NB4 (cell line): Measurements from ENCODE around the gene CARD9.
A peak's percentile ranks its signal among the peaks of the same experiment; 100 is the strongest.

Experiments used
- DNase-seq: peaks from one replicate; pipeline ENCODE4 v3.0.0; 2010; ENCODE audit warnings: low read depth
- H3K4me3 ChIP-seq: one replicate; pipeline ENCODE4 v1.5.1; 2011; ENCODE audit warnings: mild to moderate bottlenecking, low read depth, low read length, moderate library complexity
- CTCF ChIP-seq: IDR thresholded peaks from one replicate; pipeline ENCODE4 v1.5.1; 2012; ENCODE audit warnings: low read depth, low read length
- MAX ChIP-seq: IDR thresholded peaks from 2 replicates; pipeline ENCODE4 v1.6.1; 2011; ENCODE audit warnings: low read depth, low read length
- MYC ChIP-seq: IDR thresholded peaks from 2 replicates; pipeline ENCODE4 v1.6.1; 2011; ENCODE audit warnings: low read depth, low read length
- POLR2A ChIP-seq: IDR thresholded peaks from 2 replicates; pipeline ENCODE4 v1.6.1; 2011; ENCODE audit warnings: mild to moderate bottlenecking; ENCODE audit not compliant: insufficient read length; ENCODE audit errors: extremely low read depth

CARD9 gene

GRCh38 chr9:136348691-136349090, 24.8 kb downstream of the CARD9 start:
- no peak for DNase-seq
- TF ChIP-seq MYC (no peak), POLR2A (no peak), CTCF (no peak), MAX (no peak)
- no peak overlapping the region for H3K4me3 ChIP-seq

GRCh38 chr9:136347472-136348256, 25.8 kb downstream of the CARD9 start:
- H3K4me3 ChIP-seq = no peak overlapping the region
- DNase-seq = no peak
- TF ChIP-seq CTCF = no peak
- TF ChIP-seq MYC = no peak
- TF ChIP-seq MAX = no peak
- TF ChIP-seq POLR2A = no peak

GRCh38 chr9:136346927-136347465, 26.5 kb downstream of the CARD9 start:
- TF ChIP-seq CTCF (no peak), POLR2A (no peak), MAX (no peak), MYC (no peak)
- no peak overlapping the region for H3K4me3 ChIP-seq
- DNase-seq = no peak

GRCh38 chr9:136346157-136346481, 27.4 kb downstream of the CARD9 start:
- TF ChIP-seq MAX (no peak), POLR2A (no peak), MYC (no peak), CTCF (no peak)
- no peak for DNase-seq
- H3K4me3 ChIP-seq = no peak overlapping the region

- H3K4me3 ChIP-seq = no peak overlapping the region
- no peak for DNase-seq
- TF ChIP-seq CTCF = peak; percentile 6
- TF ChIP-seq MAX = no peak
Measured at GRCh38 chr9:136345281-136346156, 27.9 kb downstream of the CARD9 start.
